Astrocyte of the cerebellum (primary cell): ENCODE measurements around the gene CLDN20.
A peak's percentile ranks its signal among the peaks of the same experiment; 100 is the strongest.

Source experiments
- DNase-seq: peaks from one replicate; pipeline ENCODE4 v3.0.0-alpha.2; 2011; ENCODE audit warnings: low read depth
- H3K4me3 ChIP-seq: 2 replicates; pipeline ENCODE4 v1.5.1; 2011; ENCODE audit warnings: mild to moderate bottlenecking, low read depth, low read length, moderate library complexity
- CTCF ChIP-seq: IDR thresholded peaks from 2 replicates; pipeline ENCODE4 v1.5.1; 2012; ENCODE audit warnings: low read length, low read depth, moderate library complexity, mild to moderate bottlenecking; ENCODE audit errors: missing control alignments
- in situ Hi-C: cut with HindIII; loops from 2 replicates; pipeline ENCODE4 v1.10.0; 2017; ENCODE audit warnings: low sequenced_read_pairs

CLDN20 gene

DNA sequence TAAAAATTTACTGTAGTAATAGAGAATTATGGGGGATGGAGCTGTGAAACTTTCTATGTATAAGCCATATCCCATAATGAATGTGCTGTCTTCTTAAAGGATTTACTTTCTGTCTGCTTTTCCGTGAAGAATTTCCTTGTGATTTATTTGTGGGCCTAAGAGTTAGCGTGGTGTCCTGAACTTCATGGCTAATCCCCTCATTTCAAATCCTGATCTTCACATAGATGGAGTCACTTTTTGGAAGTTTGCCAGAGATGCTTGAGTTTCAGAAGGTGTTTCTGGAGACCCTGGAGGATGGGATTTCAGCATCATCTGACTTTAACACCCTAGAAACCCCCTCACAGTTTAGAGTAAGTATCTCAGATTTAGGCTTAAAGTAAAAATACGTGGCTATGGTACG, 19.4 kb upstream of the CLDN20 start:
- TF ChIP-seq CTCF = no peak
- no peak overlapping the region for H3K4me3 ChIP-seq
- DNase-seq = no peak
- in situ Hi-C loops = no loop called here

DNA sequence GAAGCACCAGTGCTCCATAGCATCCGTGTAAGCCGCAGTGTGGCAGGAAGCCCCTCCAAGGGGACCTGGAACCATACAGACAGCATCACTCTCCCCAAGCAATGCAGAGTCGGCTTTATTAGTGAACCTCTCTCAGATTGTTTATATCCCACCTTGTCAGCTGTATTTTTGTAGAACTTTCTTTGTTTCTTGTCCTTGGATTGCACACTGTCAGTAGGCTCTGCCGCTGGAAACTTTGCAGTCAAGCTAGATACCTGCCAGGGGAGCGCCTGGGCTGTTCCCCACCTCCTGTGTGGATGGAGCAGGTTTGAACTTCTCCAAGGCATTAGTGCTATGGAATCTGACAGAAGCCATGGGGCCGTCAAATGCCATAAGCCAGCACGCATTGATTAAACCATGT, 18.6 kb upstream of the CLDN20 start:
- in situ Hi-C loops = no loop called here
- no peak for DNase-seq
- no peak overlapping the region for H3K4me3 ChIP-seq
- TF ChIP-seq CTCF = no peak

DNA sequence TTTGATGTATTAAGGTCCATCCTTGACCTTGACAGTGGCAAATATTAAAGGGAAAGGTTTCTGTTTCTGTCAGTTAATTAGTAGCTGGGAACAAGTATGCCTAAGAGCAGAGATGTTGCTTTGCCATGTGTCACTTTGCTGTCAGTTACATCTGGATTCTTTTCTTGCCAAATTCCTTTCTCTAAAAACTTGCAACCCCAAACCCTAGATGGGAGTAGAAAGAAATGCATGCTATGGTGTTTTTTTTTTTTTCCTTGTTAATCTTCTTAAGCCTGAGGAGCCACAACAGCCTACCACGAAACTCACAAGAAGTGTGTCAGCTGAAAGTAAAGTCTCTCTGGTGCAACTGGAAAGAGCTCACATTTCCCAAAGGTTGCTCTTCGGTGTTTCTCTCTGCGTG, 18.0 kb upstream of the CLDN20 start:
- in situ Hi-C loops = no loop called here
- no peak for TF ChIP-seq CTCF
- DNase-seq = no peak

GRCh38 chr6:155246825-155247224, 17.0 kb upstream of the CLDN20 start:
- no peak for DNase-seq
- no peak for TF ChIP-seq CTCF
- in situ Hi-C loops = no loop called here
- no peak overlapping the region for H3K4me3 ChIP-seq

More for the DNA sequence above, 18.0 kb upstream of the CLDN20 start:
- no peak overlapping the region for H3K4me3 ChIP-seq

GRCh38 chr6:155247618-155248007, 16.2 kb upstream of the CLDN20 start:
- TF ChIP-seq CTCF = no peak
- in situ Hi-C loops = no loop called here
- DNase-seq = peak; percentile 70
- no peak overlapping the region for H3K4me3 ChIP-seq

DNA sequence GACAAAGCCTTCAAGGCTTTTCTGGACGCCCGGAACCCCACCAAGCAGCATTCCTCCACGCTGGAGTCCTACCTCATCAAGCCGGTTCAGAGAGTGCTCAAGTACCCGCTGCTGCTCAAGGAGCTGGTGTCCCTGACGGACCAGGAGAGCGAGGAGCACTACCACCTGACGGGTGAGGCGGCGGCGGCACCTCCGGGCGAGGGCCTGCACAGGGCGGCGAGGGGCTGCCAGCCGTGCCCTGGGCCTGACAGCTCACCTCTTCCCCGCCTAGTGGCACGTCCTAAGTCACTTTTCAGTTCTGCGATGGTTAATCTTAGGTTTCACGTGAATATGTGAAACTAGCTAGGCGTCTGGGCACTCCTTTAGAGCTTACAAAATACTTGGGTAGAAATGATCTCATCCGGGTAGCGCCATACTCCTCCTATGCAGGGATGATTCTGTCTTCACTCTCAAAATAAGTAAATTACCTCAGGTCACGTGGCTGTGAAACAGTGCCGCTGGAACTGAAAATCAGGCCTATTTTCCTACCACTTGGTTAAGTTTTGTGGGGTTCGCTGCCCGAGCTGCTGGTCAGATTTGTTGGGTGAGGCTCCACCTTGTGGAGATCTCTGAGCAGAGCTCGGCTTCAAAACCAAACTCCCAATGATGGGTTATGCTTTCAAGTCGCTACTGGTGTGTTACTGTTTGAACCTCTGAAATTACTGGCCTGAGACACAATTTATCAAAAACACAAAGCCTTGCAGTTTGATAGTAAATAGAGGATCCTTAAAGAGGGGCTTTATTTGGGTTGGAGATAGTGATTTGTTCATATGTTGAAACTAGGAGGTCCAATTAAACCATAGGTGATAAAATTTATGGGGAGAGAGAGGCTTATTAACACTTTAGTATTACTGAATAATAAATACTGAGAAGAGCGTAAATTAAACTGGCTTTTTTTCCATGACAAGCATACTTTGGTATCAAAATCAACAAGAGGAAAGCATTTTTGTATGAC, 15.5 kb upstream of the CLDN20 start:
- DNase-seq = peak; percentile 72
- peak; percentile 88 for TF ChIP-seq CTCF
- no peak overlapping the region for H3K4me3 ChIP-seq
- in situ Hi-C loops = no loop called here
